Astrocyte (in vitro differentiated cells and primary cell): ENCODE results near the gene ZBTB7C. TPM values are rescaled to one million over a fixed set of nuclear protein-coding genes. Genes with fewer than 3 reads are reported as not detected.

ENCODE experiments used
- DNase-seq: peaks from one replicate; pipeline ENCODE4 v3.0.0-alpha.2; 2010; ENCODE audit warnings: low read depth
- FAIRE-seq: peaks from 2 replicates; lab custom pipeline; 2011; peaks lifted over from hg19 to GRCh38; lab: Jason Lieb, UNC
- H2AFZ ChIP-seq: 2 replicates; pipeline ENCODE4 v1.6.0; 2012; ENCODE audit warnings: low read depth, low read length, inconsistent platforms
- H3K27ac ChIP-seq: 2 replicates; pipeline ENCODE4 v1.5.1; 2011; ENCODE audit warnings: low read depth, low read length, inconsistent platforms
- H3K27me3 ChIP-seq: 2 replicates; pipeline ENCODE4 v1.6.0; 2011; ENCODE audit warnings: low read length, inconsistent platforms; ENCODE audit not compliant: insufficient read depth
- H3K36me3 ChIP-seq: 2 replicates; pipeline ENCODE4 v1.5.1; 2011; ENCODE audit warnings: low read length, inconsistent platforms; ENCODE audit not compliant: insufficient read depth
- H3K4me1 ChIP-seq: 2 replicates; pipeline ENCODE4 v1.5.1; 2011; ENCODE audit warnings: low read length, inconsistent platforms; ENCODE audit not compliant: insufficient read depth
- H3K4me2 ChIP-seq: 2 replicates; pipeline ENCODE4 v1.6.0; 2012; ENCODE audit warnings: low read length, inconsistent platforms
- H3K4me3 ChIP-seq: 2 replicates; pipeline ENCODE4 v1.5.1; 2011; ENCODE audit warnings: low read depth, mild to moderate bottlenecking, low read length, inconsistent platforms; ENCODE audit not compliant: insufficient read depth
- H3K79me2 ChIP-seq: 2 replicates; pipeline ENCODE4 v1.6.0; 2012; ENCODE audit warnings: mild to moderate bottlenecking, low read length, inconsistent platforms; ENCODE audit not compliant: insufficient read depth
- H3K9ac ChIP-seq: 2 replicates; pipeline ENCODE4 v1.6.0; 2012; ENCODE audit warnings: mild to moderate bottlenecking, low read length, inconsistent platforms
- H3K9me3 ChIP-seq: 2 replicates; pipeline ENCODE4 v1.5.1; 2012; ENCODE audit warnings: low read depth, mild to moderate bottlenecking, low read length, inconsistent platforms; ENCODE audit not compliant: insufficient read depth
- H4K20me1 ChIP-seq: 2 replicates; pipeline ENCODE4 v1.6.0; 2012; ENCODE audit warnings: low read length, inconsistent platforms; ENCODE audit not compliant: insufficient read depth
- H3K27ac Mint-ChIP-seq: one replicate; pipeline ENCODE4 v1.8.0; 2021; ENCODE audit warnings: mild to moderate bottlenecking, mixed read lengths; ENCODE audit not compliant: unreplicated experiment
- H3K27me3 Mint-ChIP-seq: one replicate; pipeline ENCODE4 v1.8.0; 2021; ENCODE audit warnings: low read depth, mixed read lengths; ENCODE audit not compliant: unreplicated experiment
- H3K36me3 Mint-ChIP-seq: one replicate; pipeline ENCODE4 v1.8.0; 2021; ENCODE audit warnings: low read depth, mixed read lengths; ENCODE audit not compliant: unreplicated experiment
- H3K4me1 Mint-ChIP-seq: one replicate; pipeline ENCODE4 v1.8.0; 2021; ENCODE audit warnings: low read depth, mixed read lengths; ENCODE audit not compliant: unreplicated experiment
- H3K4me3 Mint-ChIP-seq: one replicate; pipeline ENCODE4 v1.8.0; 2021; ENCODE audit warnings: mild to moderate bottlenecking, moderate library complexity, mixed read lengths; ENCODE audit not compliant: unreplicated experiment
- H3K9me3 Mint-ChIP-seq: one replicate; pipeline ENCODE4 v1.8.0; 2021; ENCODE audit warnings: mild to moderate bottlenecking, mixed read lengths; ENCODE audit not compliant: unreplicated experiment
- CTCF ChIP-seq: IDR thresholded peaks from 2 replicates; pipeline ENCODE4 v1.5.1; 2011; ENCODE audit warnings: low read depth, mild to moderate bottlenecking, inconsistent platforms, low read length, moderate library complexity; ENCODE audit not compliant: insufficient read depth
- EZH2 ChIP-seq: IDR thresholded peaks from 2 replicates; pipeline ENCODE4 v1.6.1; 2012; ENCODE audit warnings: mild to moderate bottlenecking, low read length, inconsistent platforms; ENCODE audit not compliant: insufficient read depth
- total RNA-seq: library from RNA; stranded (reverse); gene quantifications from 2 replicates; pipeline ENCODE4 v1.2.1, GENCODE V29; 2021

Gene ZBTB7C
- total RNA-seq, 1 donor from 2014 or later = 1.0 TPM

- Histone ChIP-seq H3K4me3 (no peak overlapping the region), H3K9ac (no peak overlapping the region), H3K9me3 (no peaks in the 10 kb centered on the region), H3K4me2 (no peak overlapping the region), H3K4me1 (no peaks in the 10 kb centered on the region), H3K27me3 (peaks cover 7% of the 10 kb centered on the region), H2AFZ (no peak overlapping the region), H3K36me3 (no peaks in the 10 kb centered on the region), H3K27ac (no peak overlapping the region), H4K20me1 (no peaks in the 10 kb centered on the region), H3K79me2 (no peaks in the 10 kb centered on the region)
- H3K4me3 Mint-ChIP-seq = no peak overlapping the region
- H3K27me3 Mint-ChIP-seq = peaks cover 54% of the 10 kb centered on the region
- H3K27ac Mint-ChIP-seq = peak overlapping the region; percentile 18
- DNase-seq = no peak
- H3K36me3 Mint-ChIP-seq = peaks cover 2% of the 10 kb centered on the region
- H3K4me1 Mint-ChIP-seq = no peaks in the 10 kb centered on the region
- no peak for FAIRE-seq
- no peak for TF ChIP-seq CTCF
- no peak for TF ChIP-seq EZH2
- H3K9me3 Mint-ChIP-seq = peaks cover 9% of the 10 kb centered on the region
These were observed 191.6 kb downstream of the ZBTB7C start for GRCh38 chr18:48217258-48218250.

GRCh38 chr18:48216639-48217257 is 192.4 kb downstream of the ZBTB7C start:
- Histone ChIP-seq H3K4me1 (no peaks in the 10 kb centered on the region), H3K27me3 (peaks cover 5% of the 10 kb centered on the region), H3K36me3 (no peaks in the 10 kb centered on the region), H3K27ac (no peak overlapping the region), H2AFZ (no peak overlapping the region), H3K9me3 (no peaks in the 10 kb centered on the region), H3K9ac (no peak overlapping the region), H4K20me1 (no peaks in the 10 kb centered on the region), H3K4me3 (no peak overlapping the region), H3K79me2 (no peaks in the 10 kb centered on the region), H3K4me2 (no peak overlapping the region)
- no peak overlapping the region for H3K4me3 Mint-ChIP-seq
- peaks cover 2% of the 10 kb centered on the region for H3K36me3 Mint-ChIP-seq
- TF ChIP-seq CTCF (no peak), EZH2 (no peak)
- no peaks in the 10 kb centered on the region for H3K4me1 Mint-ChIP-seq
- FAIRE-seq = no peak
- no peak for DNase-seq
- peaks cover 9% of the 10 kb centered on the region for H3K9me3 Mint-ChIP-seq
- no peak overlapping the region for H3K27ac Mint-ChIP-seq
- H3K27me3 Mint-ChIP-seq = peaks cover 54% of the 10 kb centered on the region
